SK-N-SH treated with all-trans-retinoic acid at 6 μM for 48 hours (cell line): ENCODE measurements around the gene SLC22A3.

ENCODE experiments used
- ATAC-seq: fragments of 200-7000 bp; cut with Tn5 transposase; 3 replicates; pipeline ENCODE4 v1.9.1; 2020; ENCODE audit warnings: mild to moderate bottlenecking, moderate library complexity
- BACH2 ChIP-seq: fragments of 250-450 bp; sonication (Bioruptor Pico); IDR thresholded peaks from 2 replicates; pipeline ENCODE4 v1.9.0; 2021; ENCODE audit warnings: mild to moderate bottlenecking, borderline replicate concordance
- CREB5 ChIP-seq: fragments of 250-450 bp; sonication (Bioruptor Pico); IDR thresholded peaks from 2 replicates; pipeline ENCODE4 v1.5.1; 2020; ENCODE audit warnings: low read depth, mild to moderate bottlenecking, moderate library complexity
- CSDC2 ChIP-seq: fragments of 250-450 bp; sonication (Bioruptor Pico); IDR thresholded peaks from 2 replicates; pipeline ENCODE4 v1.5.0; 2020; ENCODE audit warnings: mild to moderate bottlenecking, moderate library complexity
- CSRNP3 ChIP-seq: fragments of 250-450 bp; sonication (Bioruptor Pico); IDR thresholded peaks from 2 replicates; pipeline ENCODE4 v1.5.1; 2021; ENCODE audit warnings: mild to moderate bottlenecking, moderate library complexity
- GLIS3 ChIP-seq: fragments of 250-450 bp; sonication (Bioruptor Pico); IDR thresholded peaks from 2 replicates; pipeline ENCODE4 v1.5.0; 2020; ENCODE audit warnings: mild to moderate bottlenecking, moderate library complexity
- ISL1 ChIP-seq: fragments of 250-450 bp; sonication (Bioruptor Pico); IDR thresholded peaks from 2 replicates; pipeline ENCODE4 v2.1.2; 2022; ENCODE audit warnings: mild to moderate bottlenecking, moderate library complexity
- OSR1 ChIP-seq: fragments of 250-450 bp; sonication (Bioruptor Pico); IDR thresholded peaks from 2 replicates; pipeline ENCODE4 v1.8.0; 2022; ENCODE audit warnings: moderate library complexity, mild to moderate bottlenecking, inconsistent platforms
- PATZ1 ChIP-seq: fragments of 250-450 bp; sonication (Bioruptor Pico); IDR thresholded peaks from 2 replicates; pipeline ENCODE4 v1.8.0; 2020; ENCODE audit warnings: mild to moderate bottlenecking, moderate library complexity, borderline replicate concordance
- POU6F1 ChIP-seq: fragments of 250-450 bp; sonication (Bioruptor Pico); IDR thresholded peaks from 2 replicates; pipeline ENCODE4 v1.8.0; 2021; ENCODE audit warnings: low read depth, mild to moderate bottlenecking, moderate library complexity, borderline replicate concordance
- PPARA ChIP-seq: fragments of 250-450 bp; sonication (Bioruptor Pico); IDR thresholded peaks from 2 replicates; pipeline ENCODE4 v1.5.0; 2020; ENCODE audit warnings: mild to moderate bottlenecking, borderline replicate concordance
- RARB ChIP-seq: fragments of 250-450 bp; sonication (Bioruptor Pico); IDR thresholded peaks from 2 replicates; pipeline ENCODE4 v1.8.0; 2021; ENCODE audit warnings: mild to moderate bottlenecking, moderate library complexity
- SNAI2 ChIP-seq: fragments of 250-450 bp; sonication (Bioruptor Pico); IDR thresholded peaks from 2 replicates; pipeline ENCODE4 v1.5.0; 2020; ENCODE audit warnings: mild to moderate bottlenecking, moderate library complexity
- TOX ChIP-seq: fragments of 250-450 bp; sonication (Bioruptor Pico); IDR thresholded peaks from 2 replicates; pipeline ENCODE4 v1.8.0; 2021; ENCODE audit warnings: mild to moderate bottlenecking, moderate library complexity, borderline replicate concordance
- TSHZ2 ChIP-seq: fragments of 250-450 bp; sonication (Bioruptor Pico); IDR thresholded peaks from 2 replicates; pipeline ENCODE4 v1.5.0; 2020; ENCODE audit warnings: mild to moderate bottlenecking, moderate library complexity
- ZC3H10 ChIP-seq: fragments of 250-450 bp; sonication (Bioruptor Pico); IDR thresholded peaks from 2 replicates; pipeline ENCODE4 v1.5.1; 2021; ENCODE audit warnings: mild to moderate bottlenecking, moderate library complexity
- ZFP3 ChIP-seq: fragments of 250-450 bp; sonication (Bioruptor Pico); IDR thresholded peaks from 2 replicates; pipeline ENCODE4 v1.5.0; 2020; ENCODE audit warnings: mild to moderate bottlenecking, moderate library complexity
- ZFP30 ChIP-seq: fragments of 450-650 bp; formaldehyde crosslinking; IDR thresholded peaks from 2 replicates; pipeline ENCODE4 v1.5.0; 2022; ENCODE audit warnings: mild to moderate bottlenecking, moderate library complexity
- ZNF565 ChIP-seq: fragments of 450-650 bp; formaldehyde crosslinking; conservative IDR thresholded peaks from 2 replicates; pipeline ENCODE4 v1.5.0; 2020; ENCODE audit warnings: low read depth, mild to moderate bottlenecking, moderate library complexity
- ZNF70 ChIP-seq: fragments of 450-650 bp; formaldehyde crosslinking; IDR thresholded peaks from 2 replicates; pipeline ENCODE4 v1.5.0; 2020; ENCODE audit warnings: mild to moderate bottlenecking, moderate library complexity
- ZNF8 ChIP-seq: fragments of 450-650 bp; formaldehyde crosslinking; IDR thresholded peaks from 2 replicates; pipeline ENCODE4 v1.5.0; 2020; ENCODE audit warnings: mild to moderate bottlenecking, moderate library complexity

SLC22A3 gene

GRCh38 chr6:160375561-160375949, 27.4 kb downstream of the SLC22A3 start:
- TF ChIP-seq ZFP3 (CRISPR knock-in tag) (no peak), BACH2 (CRISPR knock-in tag) (no peak), ZC3H10 (CRISPR knock-in tag) (no peak), CSRNP3 (no peak), ISL1 (CRISPR knock-in tag) (no peak), POU6F1 (no peak), CREB5 (no peak), ZNF565 (CRISPR knock-in tag) (no peak), TSHZ2 (CRISPR knock-in tag) (no peak), CSDC2 (CRISPR knock-in tag) (no peak), RARB (CRISPR knock-in tag) (no peak), PATZ1 (CRISPR knock-in tag) (no peak)
- ATAC-seq = no peak

GRCh38 chr6:160376445-160376844, 28.3 kb downstream of the SLC22A3 start:
- TF ChIP-seq ZFP30 (CRISPR knock-in tag) (no peak), CREB5 (no peak), PPARA (CRISPR knock-in tag) (no peak), ZNF8 (no peak), BACH2 (CRISPR knock-in tag) (no peak), RARB (CRISPR knock-in tag) (no peak), SNAI2 (no peak), CSDC2 (CRISPR knock-in tag) (no peak), ISL1 (CRISPR knock-in tag) (no peak), GLIS3 (no peak), ZNF70 (no peak), ZNF565 (CRISPR knock-in tag) (no peak), POU6F1 (no peak), ZC3H10 (CRISPR knock-in tag) (no peak), OSR1 (CRISPR knock-in tag) (no peak), TOX (CRISPR knock-in tag) (no peak)
- TF ChIP-seq, all 23 proteins: peak for 0
- ATAC-seq = no peak
